Osteoblast (primary cell): ENCODE data around the gene MMP27. TPM values are rescaled to one million over a fixed set of nuclear protein-coding genes. Genes with fewer than 3 reads are reported as not detected.
A peak's percentile ranks its signal among the peaks of the same experiment; 100 is the strongest.

ENCODE experiments used
- DNase-seq: peaks from one replicate; pipeline ENCODE4 v3.0.0; 2011; ENCODE audit warnings: low spot score, mixed read lengths; ENCODE audit not compliant: insufficient read length; ENCODE audit errors: missing footprints
- H2AFZ ChIP-seq: 2 replicates; pipeline ENCODE4 v1.6.0; 2011; ENCODE audit warnings: mild to moderate bottlenecking, low read length
- H3K27ac ChIP-seq: 2 replicates; pipeline ENCODE4 v1.5.1; 2011; ENCODE audit warnings: mild to moderate bottlenecking, low read depth, low read length, moderate library complexity
- H3K27me3 ChIP-seq: 2 replicates; pipeline ENCODE4 v1.6.0; 2012; ENCODE audit warnings: mild to moderate bottlenecking, control low read depth, inconsistent platforms, low read length, moderate library complexity; ENCODE audit not compliant: insufficient read depth
- H3K36me3 ChIP-seq: 2 replicates; pipeline ENCODE4 v1.5.1; 2011; ENCODE audit warnings: mild to moderate bottlenecking, low read length, control low read depth, moderate library complexity; ENCODE audit not compliant: insufficient read depth
- H3K4me1 ChIP-seq: 2 replicates; pipeline ENCODE4 v1.5.1; 2011; ENCODE audit warnings: mild to moderate bottlenecking, low read length, control low read depth, moderate library complexity; ENCODE audit not compliant: insufficient read depth
- H3K4me2 ChIP-seq: 2 replicates; pipeline ENCODE4 v1.6.0; 2011; ENCODE audit warnings: mild to moderate bottlenecking, low read length; ENCODE audit not compliant: insufficient read depth
- H3K4me3 ChIP-seq: fragments of 200-600 bp; sonication (generic); 3 replicates; pipeline ENCODE4 v1.5.1; 2012; ENCODE audit warnings: mild to moderate bottlenecking, low read length, inconsistent platforms; ENCODE audit not compliant: insufficient read depth
- H3K79me2 ChIP-seq: 2 replicates; pipeline ENCODE4 v1.6.0; 2012; ENCODE audit warnings: mild to moderate bottlenecking, low read length, control low read depth, inconsistent platforms; ENCODE audit not compliant: insufficient read depth
- H3K9me3 ChIP-seq: 2 replicates; pipeline ENCODE4 v1.5.1; 2011; ENCODE audit warnings: low read depth, low read length, control low read depth
- H4K20me1 ChIP-seq: 2 replicates; pipeline ENCODE4 v1.6.0; 2012; ENCODE audit warnings: mild to moderate bottlenecking, low read length, control low read depth; ENCODE audit not compliant: insufficient read depth
- total RNA-seq: library from RNA; depleted of rRNA; stranded (reverse); fragments of >200 nt; gene quantifications from 2 replicates; pipeline ENCODE4 v1.2.3, GENCODE V29; 2012
- TF ChIP-seq, protein P1 (sequence below): IDR thresholded peaks from 2 replicates; pipeline ENCODE4 v1.5.1; 2011; ENCODE audit warnings: mild to moderate bottlenecking, low read depth, low read length, moderate library complexity; ENCODE audit errors: extremely low read depth

The MMP27 gene
- total RNA-seq, 1 donor = not detected

DNA sequence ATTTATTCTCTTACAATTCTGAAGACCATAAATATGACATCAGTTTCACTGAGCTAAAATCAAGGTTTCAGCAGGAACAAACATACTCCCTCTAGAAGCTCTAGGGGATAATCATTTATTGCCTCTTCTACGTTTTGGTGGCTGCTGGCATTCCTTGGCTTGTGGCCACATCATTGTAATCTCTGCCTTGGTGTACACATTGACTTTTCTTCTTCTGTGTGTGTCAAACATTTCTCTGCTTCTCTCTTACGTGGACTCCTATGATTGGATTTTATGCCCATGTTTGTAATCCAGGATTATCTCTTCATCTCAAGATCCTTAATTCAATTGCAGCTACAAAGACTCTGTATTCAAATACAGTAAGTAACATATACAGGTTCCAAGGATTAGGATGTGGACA, 50.0 kb downstream of the MMP27 start:
- H3K4me3 ChIP-seq = no peak overlapping the region
- H3K9me3 ChIP-seq = no peaks in the 10 kb centered on the region
- no peaks in the 10 kb centered on the region for H3K4me1 ChIP-seq
- DNase-seq = no peak
- H2AFZ ChIP-seq = no peak overlapping the region
- H3K79me2 ChIP-seq = no peaks in the 10 kb centered on the region
- no peak overlapping the region for H3K4me2 ChIP-seq
- TF ChIP-seq, protein P1, sequence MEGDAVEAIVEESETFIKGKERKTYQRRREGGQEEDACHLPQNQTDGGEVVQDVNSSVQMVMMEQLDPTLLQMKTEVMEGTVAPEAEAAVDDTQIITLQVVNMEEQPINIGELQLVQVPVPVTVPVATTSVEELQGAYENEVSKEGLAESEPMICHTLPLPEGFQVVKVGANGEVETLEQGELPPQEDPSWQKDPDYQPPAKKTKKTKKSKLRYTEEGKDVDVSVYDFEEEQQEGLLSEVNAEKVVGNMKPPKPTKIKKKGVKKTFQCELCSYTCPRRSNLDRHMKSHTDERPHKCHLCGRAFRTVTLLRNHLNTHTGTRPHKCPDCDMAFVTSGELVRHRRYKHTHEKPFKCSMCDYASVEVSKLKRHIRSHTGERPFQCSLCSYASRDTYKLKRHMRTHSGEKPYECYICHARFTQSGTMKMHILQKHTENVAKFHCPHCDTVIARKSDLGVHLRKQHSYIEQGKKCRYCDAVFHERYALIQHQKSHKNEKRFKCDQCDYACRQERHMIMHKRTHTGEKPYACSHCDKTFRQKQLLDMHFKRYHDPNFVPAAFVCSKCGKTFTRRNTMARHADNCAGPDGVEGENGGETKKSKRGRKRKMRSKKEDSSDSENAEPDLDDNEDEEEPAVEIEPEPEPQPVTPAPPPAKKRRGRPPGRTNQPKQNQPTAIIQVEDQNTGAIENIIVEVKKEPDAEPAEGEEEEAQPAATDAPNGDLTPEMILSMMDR = no peak
- H3K36me3 ChIP-seq = no peaks in the 10 kb centered on the region
- H3K27ac ChIP-seq = no peak overlapping the region
- no peaks in the 10 kb centered on the region for H4K20me1 ChIP-seq
- H3K27me3 ChIP-seq = peaks cover 13% of the 10 kb centered on the region

DNA sequence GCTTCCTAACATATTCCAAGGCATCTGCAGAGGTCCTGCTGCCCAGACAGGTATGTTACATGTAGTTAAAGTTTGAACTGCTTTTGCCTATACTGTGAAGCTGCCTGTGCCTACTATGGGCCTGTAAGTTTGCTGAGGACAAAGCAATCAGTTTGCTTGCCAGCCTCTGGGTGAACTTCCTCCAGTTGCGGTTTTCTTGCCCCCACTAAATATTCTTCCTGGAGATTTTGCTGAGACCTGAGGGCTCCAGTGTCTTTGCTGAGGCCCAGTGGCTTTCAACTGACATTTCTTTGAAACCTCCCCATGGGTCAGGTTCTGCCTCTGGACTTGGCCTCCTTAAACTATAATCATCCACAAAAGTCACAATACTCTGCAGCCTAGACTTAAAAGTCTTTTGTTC, 50.8 kb downstream of the MMP27 start:
- DNase-seq = no peak
- H3K4me3 ChIP-seq = no peak overlapping the region
- no peaks in the 10 kb centered on the region for H3K36me3 ChIP-seq
- no peaks in the 10 kb centered on the region for H4K20me1 ChIP-seq
- no peak overlapping the region for H3K4me2 ChIP-seq
- peaks cover 12% of the 10 kb centered on the region for H3K27me3 ChIP-seq
- no peaks in the 10 kb centered on the region for H3K4me1 ChIP-seq
- no peak overlapping the region for H2AFZ ChIP-seq
- H3K27ac ChIP-seq = no peak overlapping the region
- TF ChIP-seq, protein P1 = no peak
- H3K79me2 ChIP-seq = no peaks in the 10 kb centered on the region
- no peaks in the 10 kb centered on the region for H3K9me3 ChIP-seq

DNA sequence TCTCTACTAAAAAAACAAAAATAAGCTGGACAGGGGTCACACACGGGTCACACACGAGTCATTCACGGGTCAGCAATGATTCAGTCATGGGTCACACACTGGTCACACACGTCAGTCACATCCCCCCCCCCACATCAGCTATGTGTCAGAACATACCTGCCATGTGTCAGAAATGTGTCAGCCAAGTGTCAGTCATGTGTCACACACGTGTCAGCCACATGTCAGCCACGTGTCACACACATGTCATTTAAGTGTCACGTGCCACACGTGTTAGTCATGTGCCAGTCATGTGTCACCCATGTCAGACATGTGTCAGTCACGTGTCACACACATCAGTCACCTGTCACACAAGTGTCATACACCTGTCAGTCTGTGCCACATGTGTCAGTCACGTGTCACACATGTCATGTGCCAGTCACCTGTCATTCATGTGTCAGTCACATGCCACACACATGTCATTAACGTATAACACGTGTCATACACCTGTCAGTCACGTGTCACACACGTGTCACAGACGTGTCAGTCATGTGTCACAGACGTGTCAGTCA, 51.8 kb downstream of the MMP27 start:
- no peak for DNase-seq
- TF ChIP-seq, protein P1 = no peak
- H2AFZ ChIP-seq = no peak overlapping the region
- H4K20me1 ChIP-seq = no peaks in the 10 kb centered on the region
- no peak overlapping the region for H3K4me3 ChIP-seq
- no peak overlapping the region for H3K27ac ChIP-seq
- no peaks in the 10 kb centered on the region for H3K9me3 ChIP-seq
- H3K4me1 ChIP-seq = no peaks in the 10 kb centered on the region
- no peaks in the 10 kb centered on the region for H3K36me3 ChIP-seq
- peaks cover 5% of the 10 kb centered on the region for H3K27me3 ChIP-seq
- no peak overlapping the region for H3K4me2 ChIP-seq
- H3K79me2 ChIP-seq = no peaks in the 10 kb centered on the region

DNA sequence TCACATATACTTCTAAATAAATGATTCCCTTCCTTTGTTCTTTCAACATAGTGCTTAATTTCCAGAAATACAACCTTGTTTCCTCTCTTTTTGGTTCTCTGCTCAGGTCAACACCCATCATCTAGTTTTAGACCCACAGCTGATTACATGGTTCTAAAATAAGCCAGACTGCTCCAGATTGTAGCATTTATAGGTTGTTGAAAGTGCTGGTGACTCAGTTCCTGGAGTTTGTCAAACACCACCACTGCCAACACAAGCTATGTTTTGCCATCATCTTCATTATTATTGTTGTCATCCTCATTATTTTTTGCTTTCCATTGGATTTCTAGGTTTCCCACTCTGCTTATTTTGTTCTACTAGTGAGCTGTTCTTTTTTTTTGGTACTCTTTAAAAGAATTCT, 58.1 kb downstream of the MMP27 start:
- DNase-seq = peak; percentile 58
- Histone ChIP-seq H2AFZ (no peak overlapping the region), H3K4me1 (no peaks in the 10 kb centered on the region), H4K20me1 (no peaks in the 10 kb centered on the region), H3K27me3 (no peaks in the 10 kb centered on the region), H3K4me2 (no peak overlapping the region), H3K4me3 (no peak overlapping the region), H3K36me3 (no peaks in the 10 kb centered on the region), H3K9me3 (no peaks in the 10 kb centered on the region), H3K79me2 (no peaks in the 10 kb centered on the region), H3K27ac (no peak overlapping the region)
- TF ChIP-seq, protein P1 = no peak
